ENCODE results near the gene IL26. TPM values are rescaled to one million over a fixed set of nuclear protein-coding genes. Genes with fewer than 3 reads are reported as not detected.

IL26 gene
- total RNA-seq, 5 donors from 2014 or later (not counting 1 experiment from before 2014, with no cell fraction given), result 0.39 TPM; not detected in 4

- Mint-ChIP-seq H3K27ac (peak overlapping the region; percentile 75 to 90), H3K9me3 (no peaks in the 10 kb centered on the region), H3K27me3 (peaks cover 0 to 2% of the 10 kb centered on the region in 2 donors), H3K36me3 (no peaks in the 10 kb centered on the region), H3K4me1 (peaks cover 53 to 60% (median 57%) of the 10 kb centered on the region in 3 donors), H3K4me3 (peak overlapping the region; percentile 0 to 45 (median 31))
- CTCF ChIA-PET, result interaction anchor here (0.5 to 1.9 kb wide), 10 partner anchors 10 to 1389 kb away, joined by 3 to 19 read pairs (median 3); partner anchors contain the start of genes IFNG (in 1 of the 2) and MDM2 (in 1 of the 2)
- Histone ChIP-seq H3K4me3 (ENCODE audit: control insufficient read depth in 1 of 2, extremely low read depth in 1 of 2, low read length in 1 of 2) (no peak overlapping the region), H3K36me3 (ENCODE audit: control insufficient read depth in 2 of 2, extremely low read depth in 1 of 2, insufficient read depth in 1 of 2, low read length in 1 of 2) (no peaks in the 10 kb centered on the region), H3K27ac (ENCODE audit: low read length) (peak overlapping the region; percentile 64), H3K27me3 (replicated peaks in 1 of 2; ENCODE audit: control insufficient read depth in 2 of 2, extremely low read depth in 1 of 2, insufficient read depth in 2 of 2, low read length in 1 of 2) (no peaks in the 10 kb centered on the region), H3K4me1 (ENCODE audit: control insufficient read depth in 1 of 2, extremely low read depth in 1 of 2, insufficient read depth in 2 of 2, low read length in 2 of 2) (peaks cover 38 to 44% of the 10 kb centered on the region in 2 experiments), H3K9me3 (no peaks in the 10 kb centered on the region)
- 35% methylated on average over 2 of the region's 3 CpGs for WGBS (ENCODE audit: insufficient coverage)
- DNase-seq, result peak in 30 of 35 experiments; percentile 5 to 73 (median 26)
- POLR2A ChIA-PET, result interaction anchor here (0.6 to 1.4 kb wide), 2 partner anchors 10 kb away, joined by 3 to 4 read pairs; no protein-coding TSS in a partner anchor
- ATAC-seq (replicated peaks in 1 of 4), result peak; percentile 83 to 91 (median 90)
These were observed 44.5 kb downstream of the IL26 start for GRCh38 chr12:68180792-68181744.

- H3K4me1 ChIP-seq (ENCODE audit: control insufficient read depth in 1 of 2, extremely low read depth in 1 of 2, insufficient read depth in 2 of 2, low read length in 2 of 2), result peaks cover 48 to 51% of the 10 kb centered on the region in 2 experiments
- Mint-ChIP-seq H3K4me1 (peaks cover 74 to 78% (median 77%) of the 10 kb centered on the region in 3 donors), H3K36me3 (no peaks in the 10 kb centered on the region), H3K27me3 (no peaks in the 10 kb centered on the region), H3K4me3 (peak overlapping the region in 1 of 3 donors; percentile 43), H3K9me3 (no peaks in the 10 kb centered on the region), H3K27ac (peak overlapping the region; percentile 89 to 91)
- H3K4me3 ChIP-seq (ENCODE audit: control insufficient read depth in 1 of 2, extremely low read depth in 1 of 2, low read length in 1 of 2), result no peak overlapping the region
- ChIA-PET POLR2A (no interaction called here), CTCF (interaction anchor here (0.8 to 1.0 kb wide), 3 partner anchors 20 to 138 kb away, joined by 3 to 4 read pairs (median 3); no protein-coding TSS in a partner anchor)
- H3K36me3 ChIP-seq (ENCODE audit: control insufficient read depth in 2 of 2, extremely low read depth in 1 of 2, insufficient read depth in 1 of 2, low read length in 1 of 2), result no peaks in the 10 kb centered on the region
- DNase-seq (no peak), ATAC-seq (replicated peaks in 1 of 4) (no peak)
- no peaks in the 10 kb centered on the region for H3K9me3 ChIP-seq
- peak overlapping the region; percentile 26 for H3K27ac ChIP-seq (ENCODE audit: low read length)
- H3K27me3 ChIP-seq (replicated peaks in 1 of 2; ENCODE audit: control insufficient read depth in 2 of 2, extremely low read depth in 1 of 2, insufficient read depth in 2 of 2, low read length in 1 of 2), result no peaks in the 10 kb centered on the region
- 79% methylated on average over 3 of the region's 3 CpGs for WGBS (ENCODE audit: insufficient coverage)
These were observed 46.7 kb downstream of the IL26 start for GRCh38 chr12:68178774-68179439.

GRCh38 chr12:68178184-68178583 lies 47.4 kb downstream of the IL26 start:
- Mint-ChIP-seq H3K4me3 (peak overlapping the region in 1 of 3 donors; percentile 67), H3K9me3 (no peaks in the 10 kb centered on the region), H3K36me3 (no peaks in the 10 kb centered on the region), H3K27ac (peak overlapping the region; percentile 89 to 91), H3K27me3 (no peaks in the 10 kb centered on the region), H3K4me1 (peaks cover 79 to 82% (median 81%) of the 10 kb centered on the region in 3 donors)
- ChIA-PET CTCF (interaction anchor here (0.6 to 1.2 kb wide), 3 partner anchors 11 to 822 kb away, joined by 3 to 5 read pairs (median 3); no protein-coding TSS in a partner anchor), POLR2A (no interaction called here)
- H3K27me3 ChIP-seq (replicated peaks in 1 of 2; ENCODE audit: control insufficient read depth in 2 of 2, extremely low read depth in 1 of 2, insufficient read depth in 2 of 2, low read length in 1 of 2), result no peaks in the 10 kb centered on the region
- DNase-seq (no peak), ATAC-seq (replicated peaks in 1 of 4) (no peak)
- H3K9me3 ChIP-seq, result no peaks in the 10 kb centered on the region
- peak overlapping the region; percentile 1 for H3K27ac ChIP-seq (ENCODE audit: low read length)
- H3K36me3 ChIP-seq (ENCODE audit: control insufficient read depth in 2 of 2, extremely low read depth in 1 of 2, insufficient read depth in 1 of 2, low read length in 1 of 2), result no peaks in the 10 kb centered on the region
- H3K4me3 ChIP-seq (ENCODE audit: control insufficient read depth in 1 of 2, extremely low read depth in 1 of 2, low read length in 1 of 2), result no peak overlapping the region
- peaks cover 48 to 57% of the 10 kb centered on the region in 2 experiments for H3K4me1 ChIP-seq (ENCODE audit: control insufficient read depth in 1 of 2, extremely low read depth in 1 of 2, insufficient read depth in 2 of 2, low read length in 2 of 2)

- peak overlapping the region; percentile 89 to 91 for H3K27ac Mint-ChIP-seq
- H3K27me3 Mint-ChIP-seq, result no peaks in the 10 kb centered on the region
- 70% methylated on average over 1 of the region's 2 CpGs for WGBS (ENCODE audit: insufficient coverage)
- peak overlapping the region in 1 of 3 donors; percentile 67 for H3K4me3 Mint-ChIP-seq
- H3K9me3 Mint-ChIP-seq, result no peaks in the 10 kb centered on the region
- H3K27me3 ChIP-seq (replicated peaks in 1 of 2; ENCODE audit: control insufficient read depth in 2 of 2, extremely low read depth in 1 of 2, insufficient read depth in 2 of 2, low read length in 1 of 2), result no peaks in the 10 kb centered on the region
- H3K9me3 ChIP-seq, result no peaks in the 10 kb centered on the region
- ChIA-PET POLR2A (interaction anchor here in 1 of 2 donors (0.6 kb wide), 1 partner anchor 63 kb away, joined by 3 read pairs; no protein-coding TSS in a partner anchor), CTCF (interaction anchor here (0.6 to 1.2 kb wide), 5 partner anchors 11 to 822 kb away, joined by 3 to 5 read pairs (median 4); no protein-coding TSS in a partner anchor)
- H3K36me3 ChIP-seq (ENCODE audit: control insufficient read depth in 2 of 2, extremely low read depth in 1 of 2, insufficient read depth in 1 of 2, low read length in 1 of 2), result no peaks in the 10 kb centered on the region
- DNase-seq (no peak), ATAC-seq (replicated peaks in 1 of 4) (no peak)
- peaks cover 53 to 57% of the 10 kb centered on the region in 2 experiments for H3K4me1 ChIP-seq (ENCODE audit: control insufficient read depth in 1 of 2, extremely low read depth in 1 of 2, insufficient read depth in 2 of 2, low read length in 2 of 2)
- peaks cover 79 to 81% (median 79%) of the 10 kb centered on the region in 3 donors for H3K4me1 Mint-ChIP-seq
- peak overlapping the region; percentile 94 for H3K27ac ChIP-seq (ENCODE audit: low read length)
- no peak overlapping the region for H3K4me3 ChIP-seq (ENCODE audit: control insufficient read depth in 1 of 2, extremely low read depth in 1 of 2, low read length in 1 of 2)
- no peaks in the 10 kb centered on the region for H3K36me3 Mint-ChIP-seq
These were observed 48.0 kb downstream of the IL26 start for GRCh38 chr12:68177562-68177961.

- ATAC-seq (replicated peaks in 1 of 4) (no peak), DNase-seq (peak in 1 of 35 experiments; percentile 4)
- Mint-ChIP-seq H3K36me3 (no peaks in the 10 kb centered on the region), H3K4me3 (peak overlapping the region; percentile 60 to 71 (median 67)), H3K27me3 (no peaks in the 10 kb centered on the region), H3K27ac (peak overlapping the region; percentile 89 to 91), H3K9me3 (no peaks in the 10 kb centered on the region), H3K4me1 (peaks cover 72 to 74% (median 73%) of the 10 kb centered on the region in 3 donors)
- ChIA-PET CTCF (interaction anchor here (0.6 to 1.6 kb wide), 6 partner anchors 18 to 1873 kb away, joined by 3 to 12 read pairs (median 4); partner anchors contain the start of gene IFNG (in 1 of the 2)), POLR2A (interaction anchor here (0.6 to 1.0 kb wide), 3 partner anchors 18 to 908 kb away, joined by 3 to 4 read pairs (median 3); no protein-coding TSS in a partner anchor)
- Histone ChIP-seq H3K9me3 (no peaks in the 10 kb centered on the region), H3K4me1 (ENCODE audit: control insufficient read depth in 1 of 2, extremely low read depth in 1 of 2, insufficient read depth in 2 of 2, low read length in 2 of 2) (peaks cover 42 to 48% of the 10 kb centered on the region in 2 experiments), H3K27ac (ENCODE audit: low read length) (peak overlapping the region; percentile 94), H3K36me3 (ENCODE audit: control insufficient read depth in 2 of 2, extremely low read depth in 1 of 2, insufficient read depth in 1 of 2, low read length in 1 of 2) (no peaks in the 10 kb centered on the region), H3K4me3 (ENCODE audit: control insufficient read depth in 1 of 2, extremely low read depth in 1 of 2, low read length in 1 of 2) (no peak overlapping the region), H3K27me3 (replicated peaks in 1 of 2; ENCODE audit: control insufficient read depth in 2 of 2, extremely low read depth in 1 of 2, insufficient read depth in 2 of 2, low read length in 1 of 2) (no peaks in the 10 kb centered on the region)
These were observed 49.4 kb downstream of the IL26 start for GRCh38 chr12:68176257-68176656.

Data from T-cell (primary cell).